ENCODE measurements around the gene THOC5. TPM values are rescaled to one million over a fixed set of nuclear protein-coding genes. Genes with fewer than 3 reads are reported as not detected.
A peak's percentile ranks its signal among the peaks of the same experiment; 100 is the strongest.
"Not testable (repeated sequence)": the region's sequence is repeated elsewhere in the genome, so short reads cannot be mapped to it uniquely, and the experiment has no call there.

The THOC5 gene
- 10 to 100 TPM; 42.4 to 62.5 (median 52.6) TPM for total RNA-seq
- 39.5 TPM for total RNA-seq (2013)

DNA sequence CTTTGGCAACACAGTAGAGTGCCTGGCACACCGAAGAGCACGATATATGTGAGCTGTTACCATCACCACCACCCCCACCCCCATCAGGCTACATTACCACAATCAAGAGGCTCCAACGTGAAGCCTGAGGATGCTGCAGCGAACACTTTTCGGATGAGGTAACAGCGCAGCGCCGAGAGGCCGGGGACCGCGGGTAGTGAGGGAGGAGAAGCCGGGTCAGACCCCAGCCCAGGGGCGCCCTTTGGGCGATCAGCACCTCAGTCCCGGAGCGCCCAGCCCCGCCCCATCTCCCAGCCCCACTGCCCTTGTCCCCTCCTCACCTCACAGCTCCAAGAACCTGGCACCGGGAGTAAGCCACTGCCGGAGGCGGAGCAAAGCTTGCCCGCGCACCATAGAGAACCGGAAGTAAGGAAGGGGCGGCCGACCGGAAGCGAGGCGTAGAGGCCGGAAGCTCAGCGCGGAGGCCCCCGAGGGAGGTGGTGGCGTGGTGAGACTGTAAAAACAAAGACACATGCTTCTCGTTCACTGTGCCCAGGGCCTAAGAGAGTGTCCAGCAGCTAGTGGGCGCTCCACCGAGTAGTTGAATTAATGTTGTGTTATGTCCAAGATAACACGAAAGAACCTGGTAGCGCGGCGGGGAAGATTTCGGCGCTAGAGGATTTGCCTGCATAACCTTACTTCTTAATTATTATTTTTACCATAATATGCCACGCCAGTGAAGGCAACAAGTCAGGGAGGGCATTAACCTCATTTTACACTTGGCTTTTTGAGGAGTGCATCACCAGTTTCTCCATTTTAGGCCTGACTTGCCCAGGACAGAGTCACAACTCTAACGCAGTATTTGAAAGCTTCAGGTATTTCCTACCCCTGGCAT lies at the start of gene THOC5:
THOC5 (minus strand) TSS at position 407 of the 874 bp plus-strand sequence. CDS start 4,610 bp downstream, outside the sequence.
- peak within 1 kb of the TSS; percentile 81 for H3K4me3 ChIP-seq (ENCODE audit: low read length)
- DNase-seq (peak; percentile 84 to 93), ATAC-seq (peak; percentile 95 to 97 (median 95))
- peaks cover 12% of the 10 kb centered on the region for H3K36me3 Mint-ChIP-seq
- H3K9me3 ChIP-seq (ENCODE audit: control insufficient read depth, insufficient read depth, low read length), result no peaks in the 10 kb centered on the region
- H3K27me3 Mint-ChIP-seq (ENCODE audit: low read depth in 2 of 2), result no peaks in the 10 kb centered on the region
- no peaks in the 10 kb centered on the region for H3K9me3 Mint-ChIP-seq
- under 1% methylated on average over 43 of the region's 44 CpGs for WGBS (ENCODE audit: insufficient coverage)
- intact Hi-C loops (cut with micrococcal nuclease), result loop anchor here (1.0 kb wide), 1 partner anchor 50 kb away; the partner anchor contains the start of gene NF2
- peak within 1 kb of the TSS; percentile 87 to 96 for H3K27ac Mint-ChIP-seq
- H3K4me1 Mint-ChIP-seq, result peaks cover 14 to 23% of the 10 kb centered on the region in 2 donors
- H3K27ac ChIP-seq (ENCODE audit: low read length), result peak within 1 kb of the TSS; percentile 73
- H3K27me3 ChIP-seq (ENCODE audit: control insufficient read depth, insufficient read depth, low read length), result no peaks in the 10 kb centered on the region
- TF ChIP-seq, protein P1, sequence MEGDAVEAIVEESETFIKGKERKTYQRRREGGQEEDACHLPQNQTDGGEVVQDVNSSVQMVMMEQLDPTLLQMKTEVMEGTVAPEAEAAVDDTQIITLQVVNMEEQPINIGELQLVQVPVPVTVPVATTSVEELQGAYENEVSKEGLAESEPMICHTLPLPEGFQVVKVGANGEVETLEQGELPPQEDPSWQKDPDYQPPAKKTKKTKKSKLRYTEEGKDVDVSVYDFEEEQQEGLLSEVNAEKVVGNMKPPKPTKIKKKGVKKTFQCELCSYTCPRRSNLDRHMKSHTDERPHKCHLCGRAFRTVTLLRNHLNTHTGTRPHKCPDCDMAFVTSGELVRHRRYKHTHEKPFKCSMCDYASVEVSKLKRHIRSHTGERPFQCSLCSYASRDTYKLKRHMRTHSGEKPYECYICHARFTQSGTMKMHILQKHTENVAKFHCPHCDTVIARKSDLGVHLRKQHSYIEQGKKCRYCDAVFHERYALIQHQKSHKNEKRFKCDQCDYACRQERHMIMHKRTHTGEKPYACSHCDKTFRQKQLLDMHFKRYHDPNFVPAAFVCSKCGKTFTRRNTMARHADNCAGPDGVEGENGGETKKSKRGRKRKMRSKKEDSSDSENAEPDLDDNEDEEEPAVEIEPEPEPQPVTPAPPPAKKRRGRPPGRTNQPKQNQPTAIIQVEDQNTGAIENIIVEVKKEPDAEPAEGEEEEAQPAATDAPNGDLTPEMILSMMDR (IDR thresholded peaks at IDR 0.05), result peak; percentile 28
- peaks cover 16% of the 10 kb centered on the region for H3K4me1 ChIP-seq (ENCODE audit: control insufficient read depth, insufficient read depth, low read length)
- H3K36me3 ChIP-seq (ENCODE audit: control insufficient read depth, insufficient read depth, low read length), result peaks cover 9% of the 10 kb centered on the region
- H3K4me3 Mint-ChIP-seq, result peak within 1 kb of the TSS; percentile 90

DNA sequence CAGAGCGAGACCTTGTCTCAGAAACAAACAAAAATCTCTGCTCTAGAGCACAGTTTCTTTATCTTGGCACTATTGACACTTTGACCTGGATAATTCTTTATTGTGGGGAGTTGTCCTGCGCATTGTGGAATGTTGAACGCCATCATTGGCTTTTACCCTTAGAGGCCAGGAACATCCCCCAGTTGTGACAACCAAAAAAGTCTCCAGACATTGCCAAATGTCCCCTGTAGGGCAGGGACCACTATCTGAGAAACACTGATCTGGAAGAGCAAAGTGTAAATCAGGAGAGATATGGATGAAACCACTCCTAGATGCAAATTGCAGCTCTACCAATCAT lies 45.1 kb upstream of the THOC5 start:
- no peaks in the 10 kb centered on the region for H3K36me3 Mint-ChIP-seq
- no peak overlapping the region for H3K27ac ChIP-seq (ENCODE audit: low read length)
- ATAC-seq (no peak), DNase-seq (no peak)
- H3K4me3 Mint-ChIP-seq, result no peak overlapping the region
- intact Hi-C loops (cut with micrococcal nuclease), result no loop called here
- no peaks in the 10 kb centered on the region for H3K27me3 ChIP-seq (ENCODE audit: control insufficient read depth, insufficient read depth, low read length)
- H3K9me3 Mint-ChIP-seq, result no peaks in the 10 kb centered on the region
- TF ChIP-seq, protein P1 (IDR thresholded peaks at IDR 0.05), result no peak
- WGBS (ENCODE audit: insufficient coverage), result 89% methylated on average over 3 of the region's 3 CpGs
- no peak overlapping the region for H3K27ac Mint-ChIP-seq
- H3K4me3 ChIP-seq (ENCODE audit: low read length), result no peak overlapping the region
- H3K4me1 Mint-ChIP-seq, result peaks cover 0 to 4% of the 10 kb centered on the region in 2 donors
- no peaks in the 10 kb centered on the region for H3K36me3 ChIP-seq (ENCODE audit: control insufficient read depth, insufficient read depth, low read length)
- H3K4me1 ChIP-seq (ENCODE audit: control insufficient read depth, insufficient read depth, low read length), result peaks cover 6% of the 10 kb centered on the region
- no peaks in the 10 kb centered on the region for H3K9me3 ChIP-seq (ENCODE audit: control insufficient read depth, insufficient read depth, low read length)
- no peaks in the 10 kb centered on the region for H3K27me3 Mint-ChIP-seq (ENCODE audit: low read depth in 2 of 2)

DNA sequence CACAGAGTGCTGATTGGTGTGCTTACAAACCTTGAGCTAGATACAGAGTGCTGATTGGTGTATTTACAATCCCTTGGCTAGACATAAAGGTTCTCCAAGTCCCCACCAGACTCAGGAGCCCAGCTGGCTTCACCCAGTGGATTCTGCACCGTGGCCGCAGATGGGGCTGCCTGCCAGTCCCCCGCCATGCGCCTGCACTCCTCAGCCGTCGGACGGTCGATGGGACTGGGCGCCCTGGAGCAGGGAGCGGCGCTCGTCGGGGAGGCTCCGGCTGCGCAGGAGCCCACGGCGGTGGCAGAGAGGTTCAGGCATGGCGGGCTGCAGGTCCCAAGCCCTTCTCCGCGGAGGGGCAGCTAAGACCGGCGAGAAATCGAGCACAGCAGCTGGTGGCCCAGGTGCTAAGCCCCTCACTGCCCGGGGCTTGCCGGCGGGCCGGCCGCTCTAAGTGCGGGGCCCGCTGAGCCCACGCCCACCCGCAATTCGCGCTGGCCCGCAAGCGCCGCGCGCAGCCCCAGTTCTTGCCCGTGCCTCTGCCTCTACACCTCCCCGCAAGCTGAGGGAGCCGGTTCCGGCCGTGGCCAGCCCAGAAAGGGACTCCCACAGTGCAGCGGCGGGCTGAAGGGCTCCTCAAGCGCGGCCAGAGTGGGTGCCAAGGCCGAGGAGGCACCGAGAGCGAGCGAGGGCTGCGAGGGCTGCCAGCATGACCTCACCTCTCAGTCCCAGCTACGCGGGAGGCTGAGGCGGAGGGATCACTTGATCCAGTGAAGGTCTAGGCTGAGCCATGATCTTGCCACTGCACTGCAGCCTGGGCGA lies 44.5 kb upstream of the THOC5 start:
- H3K4me3 ChIP-seq (ENCODE audit: low read length); DNase-seq; H3K4me1 ChIP-seq (ENCODE audit: control insufficient read depth, insufficient read depth, low read length); H3K4me3 Mint-ChIP-seq; H3K4me1 Mint-ChIP-seq; H3K27ac Mint-ChIP-seq; ATAC-seq; H3K9me3 Mint-ChIP-seq; intact Hi-C loops (cut with micrococcal nuclease); H3K9me3 ChIP-seq (ENCODE audit: control insufficient read depth, insufficient read depth, low read length); H3K27me3 ChIP-seq (ENCODE audit: control insufficient read depth, insufficient read depth, low read length); H3K36me3 ChIP-seq (ENCODE audit: control insufficient read depth, insufficient read depth, low read length); H3K27ac ChIP-seq (ENCODE audit: low read length); H3K36me3 Mint-ChIP-seq; H3K27me3 Mint-ChIP-seq (ENCODE audit: low read depth in 2 of 2): not testable (repeated sequence)
- 84% methylated on average over 57 of the region's 57 CpGs for WGBS (ENCODE audit: insufficient coverage)

DNA sequence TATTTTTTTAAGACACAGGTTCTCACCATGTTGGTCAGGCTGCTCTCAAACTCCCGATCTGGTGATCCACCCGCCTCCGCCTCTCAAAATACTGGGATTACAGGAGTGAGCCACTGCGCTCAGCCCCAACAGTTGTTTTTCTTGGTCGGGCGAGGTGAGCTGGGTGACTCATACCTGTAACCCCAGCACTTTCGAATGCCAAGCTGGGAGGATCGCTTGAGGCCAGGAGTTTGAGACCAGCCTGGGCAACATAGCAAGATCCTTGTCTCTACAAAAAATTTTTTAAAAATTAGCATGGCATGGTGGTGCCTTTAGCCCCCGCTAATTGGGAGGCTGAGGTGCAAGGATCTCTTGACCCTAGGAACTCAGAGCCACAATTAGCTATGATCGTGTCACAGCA lies 42.9 kb upstream of the THOC5 start:
- no peak overlapping the region for H3K4me3 ChIP-seq (ENCODE audit: low read length)
- DNase-seq (no peak), ATAC-seq (no peak)
- H3K9me3 ChIP-seq (ENCODE audit: control insufficient read depth, insufficient read depth, low read length), result no peaks in the 10 kb centered on the region
- intact Hi-C loops (cut with micrococcal nuclease), result no loop called here
- Mint-ChIP-seq H3K36me3 (no peaks in the 10 kb centered on the region), H3K27ac (no peak overlapping the region), H3K27me3 (ENCODE audit: low read depth in 2 of 2) (no peaks in the 10 kb centered on the region), H3K9me3 (no peaks in the 10 kb centered on the region), H3K4me3 (no peak overlapping the region), H3K4me1 (no peaks in the 10 kb centered on the region)
- no peaks in the 10 kb centered on the region for H3K27me3 ChIP-seq (ENCODE audit: control insufficient read depth, insufficient read depth, low read length)
- H3K4me1 ChIP-seq (ENCODE audit: control insufficient read depth, insufficient read depth, low read length), result no peaks in the 10 kb centered on the region
- WGBS (ENCODE audit: insufficient coverage), result 86% methylated on average over 10 of the region's 10 CpGs
- TF ChIP-seq, protein P1 (IDR thresholded peaks at IDR 0.05), result no peak
- no peak overlapping the region for H3K27ac ChIP-seq (ENCODE audit: low read length)
- no peaks in the 10 kb centered on the region for H3K36me3 ChIP-seq (ENCODE audit: control insufficient read depth, insufficient read depth, low read length)

DNA sequence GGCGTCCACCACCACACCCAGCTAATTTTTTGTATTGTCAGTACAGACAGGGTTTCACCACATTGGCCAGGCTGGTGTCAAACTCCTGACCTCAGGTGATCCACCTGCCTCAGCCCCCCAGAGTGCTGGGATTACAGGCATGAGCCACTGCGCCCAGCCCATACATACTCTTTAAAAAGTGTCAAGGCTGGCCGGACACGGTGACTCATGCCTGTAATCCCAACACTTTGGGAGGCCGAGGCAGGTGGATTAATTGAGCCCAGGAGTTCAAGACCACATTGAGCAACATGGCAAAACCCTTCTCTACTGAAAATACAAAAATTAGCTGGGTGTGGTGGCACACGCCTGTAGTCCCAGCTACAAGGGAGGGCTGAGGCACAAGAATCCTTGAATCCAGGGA lies 40.9 kb upstream of the THOC5 start:
- H3K4me1 ChIP-seq (ENCODE audit: control insufficient read depth, insufficient read depth, low read length); ATAC-seq; H3K36me3 Mint-ChIP-seq; DNase-seq; H3K9me3 Mint-ChIP-seq; H3K27me3 ChIP-seq (ENCODE audit: control insufficient read depth, insufficient read depth, low read length); H3K27me3 Mint-ChIP-seq (ENCODE audit: low read depth in 2 of 2); H3K9me3 ChIP-seq (ENCODE audit: control insufficient read depth, insufficient read depth, low read length); H3K36me3 ChIP-seq (ENCODE audit: control insufficient read depth, insufficient read depth, low read length); H3K4me3 Mint-ChIP-seq; H3K27ac ChIP-seq (ENCODE audit: low read length); H3K27ac Mint-ChIP-seq; H3K4me1 Mint-ChIP-seq; H3K4me3 ChIP-seq (ENCODE audit: low read length): not testable (repeated sequence)
- WGBS (ENCODE audit: insufficient coverage), result 94% methylated on average over 6 of the region's 6 CpGs
- intact Hi-C loops (cut with micrococcal nuclease), result loop anchor here (5.0 kb wide), 1 partner anchor 33 kb away; no protein-coding TSS in a partner anchor

Measured in natural killer cell (primary cell).